ENCODE data around the gene RTN3. TPM values are rescaled to one million over a fixed set of nuclear protein-coding genes. Genes with fewer than 3 reads are reported as not detected.
"Not testable (repeated sequence)": the region's sequence is repeated elsewhere in the genome, so short reads cannot be mapped to it uniquely, and the experiment has no call there.

Gene RTN3
- total RNA-seq, 4 donors from 2014 or later: 47.9 to 132 (median 101) TPM

DNA sequence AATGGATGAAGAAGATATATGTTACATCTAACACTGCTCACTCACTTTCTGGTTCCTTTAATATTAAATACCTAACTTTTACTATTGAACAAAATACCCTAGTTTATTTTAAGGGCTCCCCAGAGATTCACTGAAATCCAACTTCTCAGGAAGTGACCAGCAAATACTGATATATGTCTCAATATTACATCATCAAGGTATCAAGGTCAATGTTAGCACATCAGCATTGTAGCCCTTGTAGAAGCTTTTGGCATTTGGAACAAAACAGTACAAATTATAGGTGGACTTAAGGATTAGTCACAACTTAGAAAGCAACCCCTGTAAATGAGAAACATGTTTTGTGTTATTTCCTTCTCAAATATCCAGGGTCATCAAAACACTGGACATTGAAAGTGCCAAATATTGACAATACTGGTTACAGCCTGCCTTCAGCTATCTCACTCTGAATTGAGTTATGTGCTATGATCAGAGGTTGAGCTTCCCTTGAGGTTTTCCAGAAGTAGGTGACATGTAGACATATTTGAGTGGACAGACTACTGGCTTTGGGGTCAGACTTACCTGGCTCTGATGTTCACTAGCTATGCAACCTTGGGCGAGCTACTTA is 8.3 kb upstream of the RTN3 start:
- Histone ChIP-seq H3K27ac (no peak overlapping the region), H3K27me3 (no peaks in the 10 kb centered on the region), H3K36me3 (no peaks in the 10 kb centered on the region), H3K4me1 (peaks cover 0 to 21% (median 6%) of the 10 kb centered on the region in 4 donors), H3K4me3 (no peak overlapping the region), H3K9me3 (no peaks in the 10 kb centered on the region)
- DNase-seq: no peak
- TF ChIP-seq POLR2A (IDR thresholded peaks at IDR 0.05): no peak
- TF ChIP-seq, protein P1, sequence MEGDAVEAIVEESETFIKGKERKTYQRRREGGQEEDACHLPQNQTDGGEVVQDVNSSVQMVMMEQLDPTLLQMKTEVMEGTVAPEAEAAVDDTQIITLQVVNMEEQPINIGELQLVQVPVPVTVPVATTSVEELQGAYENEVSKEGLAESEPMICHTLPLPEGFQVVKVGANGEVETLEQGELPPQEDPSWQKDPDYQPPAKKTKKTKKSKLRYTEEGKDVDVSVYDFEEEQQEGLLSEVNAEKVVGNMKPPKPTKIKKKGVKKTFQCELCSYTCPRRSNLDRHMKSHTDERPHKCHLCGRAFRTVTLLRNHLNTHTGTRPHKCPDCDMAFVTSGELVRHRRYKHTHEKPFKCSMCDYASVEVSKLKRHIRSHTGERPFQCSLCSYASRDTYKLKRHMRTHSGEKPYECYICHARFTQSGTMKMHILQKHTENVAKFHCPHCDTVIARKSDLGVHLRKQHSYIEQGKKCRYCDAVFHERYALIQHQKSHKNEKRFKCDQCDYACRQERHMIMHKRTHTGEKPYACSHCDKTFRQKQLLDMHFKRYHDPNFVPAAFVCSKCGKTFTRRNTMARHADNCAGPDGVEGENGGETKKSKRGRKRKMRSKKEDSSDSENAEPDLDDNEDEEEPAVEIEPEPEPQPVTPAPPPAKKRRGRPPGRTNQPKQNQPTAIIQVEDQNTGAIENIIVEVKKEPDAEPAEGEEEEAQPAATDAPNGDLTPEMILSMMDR (IDR thresholded peaks at IDR 0.05): no peak

- TF ChIP-seq POLR2A (IDR thresholded peaks at IDR 0.05): no peak
- TF ChIP-seq, protein P1 (IDR thresholded peaks at IDR 0.05): no peak
- Histone ChIP-seq H3K4me1 (peaks cover 0 to 18% (median 6%) of the 10 kb centered on the region in 4 donors), H3K4me3 (no peak overlapping the region), H3K27ac (no peak overlapping the region), H3K27me3 (no peaks in the 10 kb centered on the region), H3K36me3 (no peaks in the 10 kb centered on the region), H3K9me3 (no peaks in the 10 kb centered on the region)
- DNase-seq: no peak
These were observed 7.7 kb upstream of the RTN3 start for GRCh38 chr11:63673579-63673978.

DNA sequence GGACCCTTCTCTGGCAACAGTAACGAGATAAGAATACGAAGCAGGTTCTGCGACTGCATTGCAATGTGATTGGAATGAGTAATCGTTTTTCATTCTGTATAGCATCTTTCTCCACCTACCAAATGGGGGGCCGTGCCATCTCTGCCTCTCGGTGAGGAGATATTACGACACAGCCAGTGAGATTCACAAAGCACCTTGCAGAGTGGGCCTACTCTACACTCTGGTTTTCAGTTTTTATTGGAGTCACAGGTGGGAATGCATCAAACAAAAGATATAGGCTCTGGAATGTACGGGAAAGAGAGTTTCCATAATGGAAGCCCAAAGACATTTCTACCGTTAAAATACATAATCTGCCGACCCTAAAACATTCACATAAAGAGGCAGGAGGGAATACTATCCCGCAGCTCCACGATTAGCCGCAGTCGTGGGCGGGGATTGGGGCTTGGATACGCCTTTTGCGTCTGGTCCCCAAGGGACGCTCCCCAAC is 423 bp upstream of the RTN3 start:
- Histone ChIP-seq H3K4me1 (peaks cover 0 to 25% (median 2%) of the 10 kb centered on the region in 4 donors), H3K36me3 (no peaks in the 10 kb centered on the region), H3K27me3 (no peaks in the 10 kb centered on the region), H3K9me3 (no peaks in the 10 kb centered on the region), H3K27ac (peak overlapping the region; percentile 23 to 96 (median 93)), H3K4me3 (peak overlapping the region; percentile 58 to 92 (median 82))
- no peak for TF ChIP-seq POLR2A (IDR thresholded peaks at IDR 0.05)
- TF ChIP-seq, protein P1 (IDR thresholded peaks at IDR 0.05): no peak
- no peak for DNase-seq

DNA sequence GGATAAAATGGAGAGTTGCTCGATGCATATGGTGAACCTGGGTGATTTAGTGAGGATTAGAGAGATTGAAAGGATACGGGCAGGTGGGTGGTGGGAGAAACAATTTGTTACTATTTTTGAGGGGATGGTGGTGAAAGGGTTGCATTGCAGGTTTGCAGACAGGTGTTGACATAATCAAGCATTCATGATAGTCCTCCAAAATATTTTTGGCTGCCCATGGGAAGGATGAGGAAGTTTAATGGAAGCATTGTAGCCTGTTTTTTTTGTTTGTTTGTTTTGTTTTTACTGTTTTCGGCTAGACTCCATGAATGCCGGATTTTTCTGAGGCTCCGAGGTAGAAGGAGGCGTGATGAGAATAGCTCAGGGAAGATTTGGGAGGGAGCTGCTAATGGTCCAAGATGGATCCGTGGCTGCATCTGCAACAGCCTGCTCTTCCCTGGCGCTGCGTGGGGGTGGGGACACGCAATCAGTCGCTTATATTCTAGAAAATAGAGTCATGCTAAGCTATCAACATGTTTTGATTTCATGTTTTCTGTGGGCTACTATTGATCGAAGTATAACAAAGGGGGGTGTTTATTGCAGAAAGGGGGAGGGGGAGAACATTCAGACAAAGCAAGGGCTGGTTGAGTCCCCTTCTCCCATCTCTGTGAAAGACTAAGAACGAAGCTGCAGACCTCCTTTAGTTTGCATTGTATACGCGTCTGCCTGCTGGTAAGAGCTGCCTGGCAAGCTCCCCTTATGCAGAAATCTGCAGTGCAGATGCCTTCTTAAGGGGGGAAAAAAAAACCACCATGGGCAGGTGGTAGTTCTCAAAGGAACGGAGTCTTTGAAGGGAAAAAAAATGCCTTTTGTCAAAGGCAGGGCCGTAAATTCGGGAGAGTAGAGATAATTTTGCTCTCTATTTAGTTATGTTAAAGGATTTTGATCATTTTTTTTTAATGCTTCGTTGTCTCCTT is 1.0 kb downstream of the RTN3 start:
- Histone ChIP-seq H3K4me3 (peak overlapping the region; percentile 58 to 92 (median 82)), H3K27ac (peak overlapping the region; percentile 89 to 96 (median 93)), H3K27me3 (no peaks in the 10 kb centered on the region), H3K36me3 (no peaks in the 10 kb centered on the region), H3K4me1 (peaks cover 0 to 25% (median 2%) of the 10 kb centered on the region in 4 donors), H3K9me3 (no peaks in the 10 kb centered on the region)
- no peak for TF ChIP-seq POLR2A (IDR thresholded peaks at IDR 0.05)
- TF ChIP-seq, protein P1 (IDR thresholded peaks at IDR 0.05): peak in 5 of 6 experiments; percentile 19 to 56 (median 41)
- DNase-seq: peak in 1 of 3 donors; percentile 58

DNA sequence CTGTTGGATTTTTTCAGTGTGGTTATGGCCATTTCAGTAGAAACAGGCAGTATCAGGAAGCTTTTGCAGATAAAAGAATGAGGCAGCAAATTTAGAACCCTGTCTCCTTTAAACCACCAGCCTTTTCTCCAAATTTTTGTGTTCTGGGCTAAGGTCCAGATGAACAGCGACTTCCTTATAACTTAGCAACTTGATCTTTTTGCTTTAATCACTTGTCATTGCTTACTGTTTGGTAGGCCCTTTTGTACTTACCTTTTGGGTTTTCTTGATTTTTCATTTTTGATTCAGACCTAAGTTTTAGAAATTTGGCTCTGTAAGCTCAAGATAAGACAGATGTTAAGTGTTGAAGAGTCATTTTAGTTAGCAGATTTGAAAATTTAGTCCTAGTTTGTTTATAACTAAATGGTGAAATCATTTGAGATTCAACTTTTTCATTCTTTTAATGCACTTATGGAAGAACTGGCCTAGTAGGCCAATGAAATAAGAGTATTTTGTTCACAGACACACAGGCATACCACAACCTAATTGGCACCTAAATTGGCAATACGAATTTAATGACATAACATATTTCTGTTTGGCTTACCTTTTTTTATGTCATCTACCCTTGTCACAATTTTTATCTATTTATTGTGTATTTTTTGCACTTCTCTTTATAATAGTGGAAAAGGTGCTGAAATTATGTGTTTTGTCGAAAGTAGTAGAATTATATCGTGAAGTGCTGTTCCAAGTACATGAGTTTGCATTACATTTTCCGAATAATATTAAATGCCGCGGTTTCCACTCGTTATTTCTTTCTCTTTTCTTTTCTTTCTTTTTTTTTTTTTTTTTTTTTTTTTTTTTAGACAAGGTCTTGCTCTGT is 2.1 kb downstream of the RTN3 start:
- no peak overlapping the region for H3K27ac ChIP-seq
- no peaks in the 10 kb centered on the region for H3K36me3 ChIP-seq
- peaks cover 0 to 25% (median 2%) of the 10 kb centered on the region in 4 donors for H3K4me1 ChIP-seq
- H3K27me3 ChIP-seq: no peaks in the 10 kb centered on the region
- peak overlapping the region in 2 of 4 donors; percentile 75 to 92 for H3K4me3 ChIP-seq
- DNase-seq: no peak
- TF ChIP-seq POLR2A (IDR thresholded peaks at IDR 0.05): no peak
- TF ChIP-seq, protein P1 (IDR thresholded peaks at IDR 0.05): no peak
- H3K9me3 ChIP-seq: no peaks in the 10 kb centered on the region

GRCh38 chr11:63685158-63685721 is 3.9 kb downstream of the RTN3 start:
- not testable (repeated sequence) for H3K36me3 ChIP-seq, DNase-seq, H3K4me3 ChIP-seq, H3K9me3 ChIP-seq, H3K27ac ChIP-seq, H3K27me3 ChIP-seq
- peaks cover 0 to 25% (median 2%) of the 10 kb centered on the region in 4 donors for H3K4me1 ChIP-seq
